Transverse colon (tissue), 3 donors: ENCODE data around the gene RAPGEF3.

Source experiments
- EP300 ChIP-seq: sonication (generic); formaldehyde crosslinking; IDR thresholded peaks from one replicate; pipeline ENCODE4 v1.6.1; 2017; ENCODE audit warnings: antibody characterized with exemption, low read depth
- POLR2A ChIP-seq: fragments of 450-650 bp; IDR thresholded peaks from one replicate; pipeline ENCODE4 v1.6.1; 2016; ENCODE audit warnings: antibody characterized with exemption, mild to moderate bottlenecking, moderate library complexity
- TF ChIP-seq, protein P1 (sequence below), 5 experiments: fragments of 200-600 bp in 3 of 5; fragments of 450-650 bp in 2 of 5; sonication (generic) in 3 of 5; IDR thresholded peaks; 1 replicate in 2 of 5; 2 replicates in 3 of 5; pipeline ENCODE4 v1.5.1; 2016 to 2017; ENCODE audit warnings: antibody characterized with exemption in 5 of 5, inconsistent platforms in 3 of 5, mild to moderate bottlenecking in 2 of 5, moderate library complexity in 1 of 5

DNA sequence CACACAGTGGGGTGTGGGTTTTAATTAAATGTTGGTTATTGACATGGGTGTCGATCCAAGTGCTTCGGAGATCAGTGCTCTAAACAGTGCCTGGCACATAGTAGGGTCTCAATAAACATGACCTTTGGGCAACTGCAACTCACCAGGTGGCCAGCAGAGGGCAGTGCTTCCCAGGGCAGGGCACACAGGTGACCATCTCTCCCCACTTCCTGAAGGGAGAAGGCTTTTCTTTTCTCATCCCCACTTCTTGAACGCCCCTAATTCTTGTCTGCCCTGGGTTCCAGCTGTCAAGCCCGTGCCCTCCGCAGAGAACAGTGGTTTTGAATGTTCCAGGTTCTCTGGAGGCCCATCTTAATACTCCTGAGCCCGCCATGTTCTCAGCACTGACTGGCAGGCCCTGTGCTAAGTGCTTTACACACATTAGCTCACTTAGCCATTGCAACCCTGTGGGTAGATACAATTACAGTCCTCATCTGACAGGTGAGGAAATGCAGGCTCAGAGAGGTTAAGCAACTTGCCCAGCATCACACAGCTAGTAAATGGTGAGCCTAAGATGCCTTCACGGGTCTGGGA lies 16.3 kb downstream of the RAPGEF3 start:
- TF ChIP-seq, protein P1, sequence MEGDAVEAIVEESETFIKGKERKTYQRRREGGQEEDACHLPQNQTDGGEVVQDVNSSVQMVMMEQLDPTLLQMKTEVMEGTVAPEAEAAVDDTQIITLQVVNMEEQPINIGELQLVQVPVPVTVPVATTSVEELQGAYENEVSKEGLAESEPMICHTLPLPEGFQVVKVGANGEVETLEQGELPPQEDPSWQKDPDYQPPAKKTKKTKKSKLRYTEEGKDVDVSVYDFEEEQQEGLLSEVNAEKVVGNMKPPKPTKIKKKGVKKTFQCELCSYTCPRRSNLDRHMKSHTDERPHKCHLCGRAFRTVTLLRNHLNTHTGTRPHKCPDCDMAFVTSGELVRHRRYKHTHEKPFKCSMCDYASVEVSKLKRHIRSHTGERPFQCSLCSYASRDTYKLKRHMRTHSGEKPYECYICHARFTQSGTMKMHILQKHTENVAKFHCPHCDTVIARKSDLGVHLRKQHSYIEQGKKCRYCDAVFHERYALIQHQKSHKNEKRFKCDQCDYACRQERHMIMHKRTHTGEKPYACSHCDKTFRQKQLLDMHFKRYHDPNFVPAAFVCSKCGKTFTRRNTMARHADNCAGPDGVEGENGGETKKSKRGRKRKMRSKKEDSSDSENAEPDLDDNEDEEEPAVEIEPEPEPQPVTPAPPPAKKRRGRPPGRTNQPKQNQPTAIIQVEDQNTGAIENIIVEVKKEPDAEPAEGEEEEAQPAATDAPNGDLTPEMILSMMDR (IDR thresholded peaks at IDR 0.05): peak; percentile 97 to 99 (median 98)
- TF ChIP-seq POLR2A (no peak), EP300 (no peak)
